Upper lobe of left lung (tissue), 4 donors: ENCODE measurements around the gene C1orf159.

Source experiments
- CTCF ChIP-seq, 6 experiments: fragments of 450-650 bp in 4 of 6; fragments of 200-600 bp in 2 of 6; sonication (generic) in 2 of 6; IDR thresholded peaks; one replicate each; pipeline ENCODE4 v1.5.1; 2016 to 2019; ENCODE audit warnings: antibody characterized with exemption in 6 of 6
- POLR2AphosphoS5 ChIP-seq, 2 donors: sonication (generic); formaldehyde crosslinking; IDR thresholded peaks; one replicate each; pipeline ENCODE4 v1.5.1; 2017; ENCODE audit warnings: antibody characterized with exemption in 2 of 2

- TF ChIP-seq POLR2AphosphoS5 (IDR thresholded peaks at IDR 0.05) (no peak), CTCF (IDR thresholded peaks at IDR 0.05) (no peak)
Measured at GRCh38 chr1:1092149-1092855, 23.6 kb downstream of the C1orf159 start.
